GM23338 (cell line): ENCODE measurements around the gene NID2.

Experiments
- CTCF ChIP-seq, 2 experiments: fragments of 200-600 bp in 1 of 2; sonication (generic) in 1 of 2; conservative IDR thresholded peaks; 2 replicates each; pipeline versions ENCODE4 v1.5.1 to v1.6.1; 2016 to 2017; ENCODE audit warnings: antibody characterized with exemption in 2 of 2, low read depth in 2 of 2, mild to moderate bottlenecking in 2 of 2, moderate library complexity in 1 of 2
- ETS1 ChIP-seq: IDR thresholded peaks from 2 replicates; pipeline ENCODE4 v1.6.1; 2016; ENCODE audit warnings: antibody characterized with exemption
- EZH2 ChIP-seq: fragments of 200-600 bp; sonication (generic); IDR thresholded peaks from one replicate; pipeline ENCODE4 v1.8.0; 2017; ENCODE audit warnings: antibody characterized with exemption, mild to moderate bottlenecking, low read depth; ENCODE audit not compliant: unreplicated experiment
- EZH2phosphoT487 ChIP-seq: fragments of 200-600 bp; sonication (generic); IDR thresholded peaks from one replicate; pipeline ENCODE4 v1.8.1; 2018; ENCODE audit warnings: antibody characterized with exemption; ENCODE audit not compliant: unreplicated experiment
- JUNB ChIP-seq: IDR thresholded peaks from one replicate; pipeline ENCODE4 v1.6.1; 2016; ENCODE audit warnings: antibody characterized with exemption; ENCODE audit not compliant: unreplicated experiment
- NANOG ChIP-seq: IDR thresholded peaks from 2 replicates; pipeline ENCODE4 v1.6.1; 2016; ENCODE audit warnings: antibody characterized with exemption, borderline replicate concordance
- POLR2AphosphoS5 ChIP-seq: IDR thresholded peaks from 2 replicates; pipeline ENCODE4 v1.6.1; 2016; ENCODE audit warnings: antibody characterized with exemption, low read depth
- REST ChIP-seq: IDR thresholded peaks from one replicate; pipeline ENCODE4 v1.6.1; 2018; ENCODE audit warnings: antibody characterized with exemption; ENCODE audit not compliant: unreplicated experiment
- STAT1 ChIP-seq: IDR thresholded peaks from one replicate; pipeline ENCODE4 v1.6.1; 2016; ENCODE audit warnings: antibody characterized with exemption; ENCODE audit not compliant: unreplicated experiment
- ZNF331 ChIP-seq: fragments of 250-450 bp; sonication (Bioruptor Pico); IDR thresholded peaks from 2 replicates; pipeline ENCODE4 v1.5.0; 2020; ENCODE audit warnings: low read depth, mild to moderate bottlenecking, moderate library complexity
- ZNF462 ChIP-seq: fragments of 250-450 bp; sonication (Bioruptor Pico); IDR thresholded peaks from 2 replicates; pipeline ENCODE4 v1.5.0; 2020; ENCODE audit warnings: mild to moderate bottlenecking, moderate library complexity

- TF ChIP-seq CTCF (conservative IDR thresholded peaks at IDR 0.05; ENCODE audit: low read depth in 2 of 2): no peak
- no peak for TF ChIP-seq EZH2
- TF ChIP-seq JUNB: no peak
- TF ChIP-seq EZH2phosphoT487: no peak
- TF ChIP-seq REST: no peak
- no peak for TF ChIP-seq ETS1
- TF ChIP-seq POLR2AphosphoS5: no peak
- no peak for TF ChIP-seq ZNF462
- no peak for TF ChIP-seq ZNF331 (CRISPR knock-in tag)
- TF ChIP-seq NANOG: no peak
- no peak for TF ChIP-seq STAT1
Measured at GRCh38 chr14:52006361-52006760, 62.5 kb downstream of the NID2 start.
